NB4 (cell line): ENCODE measurements around the gene FAM163B.

Experiments used
- DNase-seq: peaks from one replicate; pipeline ENCODE4 v3.0.0; 2010; ENCODE audit warnings: low read depth
- H3K4me3 ChIP-seq: one replicate; pipeline ENCODE4 v1.5.1; 2011; ENCODE audit warnings: mild to moderate bottlenecking, low read depth, low read length, moderate library complexity
- CTCF ChIP-seq: IDR thresholded peaks from one replicate; pipeline ENCODE4 v1.5.1; 2012; ENCODE audit warnings: low read depth, low read length
- MYC ChIP-seq: IDR thresholded peaks from 2 replicates; pipeline ENCODE4 v1.6.1; 2011; ENCODE audit warnings: low read depth, low read length
- POLR2A ChIP-seq: IDR thresholded peaks from 2 replicates; pipeline ENCODE4 v1.6.1; 2011; ENCODE audit warnings: mild to moderate bottlenecking; ENCODE audit not compliant: insufficient read length; ENCODE audit errors: extremely low read depth
- TF ChIP-seq, protein P1 (sequence below): IDR thresholded peaks from 2 replicates; pipeline ENCODE4 v1.6.1; 2011; ENCODE audit warnings: low read depth, low read length

The FAM163B gene

GRCh38 chr9:133583586-133583985 is 25.6 kb downstream of the FAM163B start:
- TF ChIP-seq, protein P1, sequence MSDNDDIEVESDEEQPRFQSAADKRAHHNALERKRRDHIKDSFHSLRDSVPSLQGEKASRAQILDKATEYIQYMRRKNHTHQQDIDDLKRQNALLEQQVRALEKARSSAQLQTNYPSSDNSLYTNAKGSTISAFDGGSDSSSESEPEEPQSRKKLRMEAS, result no peak
- TF ChIP-seq CTCF (no peak), MYC (no peak), POLR2A (no peak)
- DNase-seq, result no peak
- no peak overlapping the region for H3K4me3 ChIP-seq

DNA sequence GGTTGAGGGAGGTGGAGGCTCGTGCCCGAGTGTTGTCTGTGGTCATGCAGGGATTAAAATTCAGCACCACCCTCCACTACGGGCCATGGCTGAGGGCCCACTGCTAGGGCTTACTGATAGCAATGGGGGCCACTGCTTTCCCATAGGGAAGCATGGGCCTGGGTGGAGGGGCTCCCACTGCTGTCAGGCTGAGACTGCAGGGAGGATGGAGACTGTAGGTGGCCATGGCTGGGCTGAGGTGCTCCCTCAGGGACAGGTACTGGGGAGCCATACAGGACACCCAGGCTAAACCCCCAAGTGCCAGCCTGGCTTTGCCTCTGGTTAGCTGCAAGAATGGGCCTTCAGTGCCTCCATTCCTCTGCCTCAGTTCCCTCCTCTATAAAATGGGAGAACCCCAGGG is 26.1 kb downstream of the FAM163B start:
- DNase-seq, result no peak
- no peak overlapping the region for H3K4me3 ChIP-seq
- TF ChIP-seq CTCF (no peak), MYC (no peak), POLR2A (no peak)
- TF ChIP-seq, protein P1, result no peak

DNA sequence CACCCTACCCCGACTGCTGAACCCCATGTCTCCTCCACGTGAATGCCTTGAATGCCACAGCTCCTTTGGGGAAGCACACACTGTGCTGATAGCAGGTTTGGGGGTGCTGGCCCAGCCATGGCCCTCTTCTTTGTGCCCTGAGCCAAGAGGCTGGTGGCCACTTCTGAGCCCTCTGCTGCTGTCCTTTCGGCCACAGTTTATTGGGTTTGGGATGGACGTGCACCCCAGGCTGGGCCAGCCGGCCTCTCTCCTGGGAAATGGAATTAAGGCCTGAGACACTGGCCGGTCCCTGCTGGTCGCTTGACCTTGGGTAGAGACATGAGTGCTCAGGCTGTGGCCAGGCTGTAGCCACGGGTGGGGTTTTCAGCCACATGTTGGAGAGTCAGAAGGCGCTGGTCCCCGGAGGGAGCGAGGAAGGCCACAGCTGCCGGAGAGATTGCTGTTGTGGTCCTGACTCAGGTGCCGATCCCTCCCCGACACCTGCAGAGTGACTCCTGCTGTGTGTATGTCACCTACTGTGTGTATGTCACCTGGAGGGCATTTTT is 26.6 kb downstream of the FAM163B start:
- no peak overlapping the region for H3K4me3 ChIP-seq
- TF ChIP-seq MYC (no peak), POLR2A (no peak)
- DNase-seq, result no peak

GRCh38 chr9:133581513-133582343 is 27.5 kb downstream of the FAM163B start:
- H3K4me3 ChIP-seq, result no peak overlapping the region
- no peak for DNase-seq
- no peak for TF ChIP-seq CTCF
- TF ChIP-seq POLR2A, result no peak
- TF ChIP-seq, protein P1, result no peak
- TF ChIP-seq MYC, result no peak

DNA sequence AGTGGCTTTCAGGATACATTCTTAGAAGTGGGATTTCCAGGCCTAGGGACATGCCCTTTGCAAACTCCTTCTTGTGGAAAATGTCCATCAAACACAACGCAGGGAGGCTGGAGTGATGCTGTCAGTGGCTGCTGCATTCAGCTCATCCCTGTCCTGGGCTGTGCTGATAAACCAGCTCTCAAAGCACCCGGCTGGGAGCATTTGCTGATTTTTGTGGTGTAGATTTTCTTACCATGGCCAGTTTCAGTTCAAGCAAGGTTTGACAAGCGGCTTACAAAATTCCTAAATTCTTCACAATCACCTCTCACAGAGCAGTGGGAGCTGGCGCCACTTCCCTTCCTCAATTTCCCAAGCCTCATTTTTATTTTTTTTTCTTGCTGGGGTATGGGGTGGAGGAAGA is 28.2 kb downstream of the FAM163B start:
- H3K4me3 ChIP-seq, result no peak overlapping the region
- no peak for TF ChIP-seq MYC
- DNase-seq, result no peak

GRCh38 chr9:133580419-133580738 is 28.8 kb downstream of the FAM163B start:
- no peak for DNase-seq
- TF ChIP-seq, protein P1, result no peak
- TF ChIP-seq CTCF (no peak), MYC (no peak), POLR2A (no peak)
- no peak overlapping the region for H3K4me3 ChIP-seq
